ENCODE measurements around the gene LRSAM1.

DNA sequence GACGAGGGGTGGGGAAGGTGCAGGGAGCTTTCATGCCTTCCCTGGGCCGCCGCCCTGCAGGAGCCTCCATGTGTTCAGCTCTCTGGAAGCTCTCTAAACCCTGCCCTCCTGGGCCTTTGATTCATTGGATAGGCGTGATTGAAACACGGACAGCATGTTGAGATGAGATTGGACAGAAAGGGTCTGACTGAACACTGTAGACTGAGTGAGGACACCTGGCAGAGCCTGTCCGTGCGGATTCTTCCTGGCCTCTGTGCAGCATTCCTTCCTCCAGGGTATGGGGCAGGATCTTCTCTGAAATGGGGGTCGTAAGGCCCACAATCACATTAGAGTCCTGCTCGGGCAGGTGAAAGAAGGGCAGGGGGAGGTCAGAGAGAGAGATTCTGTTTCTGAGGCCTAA is 12.9 kb upstream of the LRSAM1 start:
- TF ChIP-seq POLR2AphosphoS5 (IDR thresholded peaks at IDR 0.05; ENCODE audit: low read depth, low read length) (no peak), POLR2A (IDR thresholded peaks at IDR 0.05; ENCODE audit: low read depth, low read length) (no peak), TAF1 (IDR thresholded peaks at IDR 0.05; ENCODE audit: low read depth, low read length) (no peak), PAX5 (IDR thresholded peaks at IDR 0.05; ENCODE audit: insufficient read depth, low read length, severe bottlenecking) (no peak), SPI1 (IDR thresholded peaks at IDR 0.05; ENCODE audit: low read depth, low read length) (no peak), POU2F2 (IDR thresholded peaks at IDR 0.05; ENCODE audit: low read depth, low read length) (no peak)

All from GM12891 (cell line).